A673 (cell line): ENCODE data around the gene NAV2.

Experiments used
- CTCF ChIP-seq: fragments of 300-800, 200-600 bp; sonication (generic); conservative IDR thresholded peaks from 2 replicates; pipeline ENCODE4 v1.5.1; 2017; ENCODE audit warnings: low read depth, mild to moderate bottlenecking, antibody characterized with exemption, low read length, moderate library complexity, mixed read lengths
- EZH2 ChIP-seq: fragments of 200-600 bp; sonication (generic); IDR thresholded peaks from 2 replicates; pipeline ENCODE4 v1.6.1; 2017; ENCODE audit warnings: borderline replicate concordance, low read depth, mild to moderate bottlenecking, mixed read lengths, antibody characterized with exemption, low read length; ENCODE audit not compliant: poor library complexity, severe bottlenecking

- TF ChIP-seq CTCF (no peak), EZH2 (no peak)
Measured at GRCh38 chr11:20007386-20007785, 294.7 kb downstream of the NAV2 start.
